Breast epithelium (tissue), 4 donors: Measurements from ENCODE around the gene C6orf120. TPM values are rescaled to one million over a fixed set of nuclear protein-coding genes. Genes with fewer than 3 reads are reported as not detected.

Source experiments
- DNase-seq, 2 donors: peaks; one replicate each; pipeline ENCODE4 v3.0.0-alpha.2; 2019; ENCODE audit warnings: low spot score in 2 of 2
- H3K27ac ChIP-seq, 2 donors: fragments of 200-600 bp; sonication (generic) in 1 of 2; one replicate each; pipeline ENCODE4 v1.5.1; 2016 to 2019; ENCODE audit warnings: mild to moderate bottlenecking in 1 of 2
- H3K27me3 ChIP-seq, 2 donors: fragments of 200-600 bp; sonication (generic) in 1 of 2; one replicate each; pipeline versions ENCODE4 v1.5.1 to v1.6.0; 2017 to 2019; ENCODE audit warnings: control low read depth in 1 of 2, mild to moderate bottlenecking in 1 of 2
- H3K36me3 ChIP-seq: fragments of 200-600 bp; one replicate; pipeline ENCODE4 v1.5.1; 2019
- H3K4me1 ChIP-seq, 2 donors: fragments of 200-600 bp; sonication (generic); one replicate each; pipeline ENCODE4 v1.5.1; 2016 to 2019; ENCODE audit warnings: control low read depth in 1 of 2
- H3K4me3 ChIP-seq, 3 donors: fragments of 200-600 bp; sonication (generic); 1 replicate in 2 of 3; 2 replicates in 1 of 3; pipeline ENCODE4 v1.5.1; 2016 to 2019; ENCODE audit warnings: mild to moderate bottlenecking in 3 of 3, moderate library complexity in 2 of 3
- H3K9me3 ChIP-seq, 2 donors: fragments of 200-600 bp; sonication (generic) in 1 of 2; one replicate each; pipeline ENCODE4 v1.5.1; 2016 to 2019; ENCODE audit warnings: control low read depth in 1 of 2
- CTCF ChIP-seq, 3 donors: fragments of 450-650 bp; IDR thresholded peaks; one replicate each; pipeline ENCODE4 v1.5.1; 2016 to 2017; ENCODE audit warnings: antibody characterized with exemption in 3 of 3, mild to moderate bottlenecking in 3 of 3, moderate library complexity in 3 of 3
- POLR2A ChIP-seq: fragments of 450-650 bp; IDR thresholded peaks from one replicate; pipeline ENCODE4 v1.6.1; 2016; ENCODE audit warnings: antibody characterized with exemption, mild to moderate bottlenecking, moderate library complexity
- POLR2AphosphoS5 ChIP-seq, 3 donors: sonication (generic); formaldehyde crosslinking; IDR thresholded peaks; one replicate each; pipeline ENCODE4 v1.6.1; 2017; ENCODE audit warnings: antibody characterized with exemption in 3 of 3
- intact Hi-C: fragments of 100-400 bp; cut with DNase I; formaldehyde crosslinking; loops from one replicate; pipeline ENCODE4 v1.15.1; 2023; ENCODE audit warnings: low total_unique reads
- total RNA-seq, 3 donors: library from RNA; depleted of rRNA; stranded (reverse); fragments of >200 nt; gene quantifications; one replicate each; pipeline ENCODE4 v1.1.0, GENCODE V29; 2016

The C6orf120 gene
- total RNA-seq, 3 donors from 2014 or later = 29.5 to 49.0 (median 33.4) TPM

GRCh38 chr6:169725125-169726048, 23.5 kb downstream of the C6orf120 start:
- intact Hi-C loops = no loop called here
- Histone ChIP-seq H3K9me3 (no peaks in the 10 kb centered on the region), H3K4me1 (peaks cover 0 to 9% of the 10 kb centered on the region in 2 donors), H3K27me3 (no peaks in the 10 kb centered on the region), H3K27ac (peak overlapping the region; percentile 92 to 100), H3K4me3 (peak overlapping the region; percentile 72 to 91 (median 77)), H3K36me3 (no peaks in the 10 kb centered on the region)
- no peak for TF ChIP-seq CTCF (IDR thresholded peaks at IDR 0.05)
- TF ChIP-seq POLR2A = no peak
- peak in 1 of 3 donors; percentile 5 for TF ChIP-seq POLR2AphosphoS5 (IDR thresholded peaks at IDR 0.05)
- DNase-seq = peak in 1 of 2 donors; percentile 25

GRCh38 chr6:169726049-169726400, 24.1 kb downstream of the C6orf120 start:
- DNase-seq = no peak
- intact Hi-C loops = no loop called here

GRCh38 chr6:169726963-169727362, 25.0 kb downstream of the C6orf120 start:
- Histone ChIP-seq H3K4me1 (peaks cover 0 to 3% of the 10 kb centered on the region in 2 donors), H3K27me3 (no peaks in the 10 kb centered on the region), H3K27ac (no peak overlapping the region), H3K9me3 (no peaks in the 10 kb centered on the region), H3K36me3 (no peaks in the 10 kb centered on the region), H3K4me3 (no peak overlapping the region)
- intact Hi-C loops = no loop called here
- DNase-seq = no peak
- TF ChIP-seq POLR2AphosphoS5 (IDR thresholded peaks at IDR 0.05) (no peak), CTCF (IDR thresholded peaks at IDR 0.05) (no peak), POLR2A (no peak)

More at GRCh38 chr6:169726049-169726400, 24.1 kb downstream of the C6orf120 start:
- no peak overlapping the region for H3K4me3 ChIP-seq
- no peaks in the 10 kb centered on the region for H3K36me3 ChIP-seq
- no peaks in the 10 kb centered on the region for H3K27me3 ChIP-seq
- TF ChIP-seq POLR2A (no peak), POLR2AphosphoS5 (IDR thresholded peaks at IDR 0.05) (no peak), CTCF (IDR thresholded peaks at IDR 0.05) (no peak)
- no peaks in the 10 kb centered on the region for H3K9me3 ChIP-seq
- peaks cover 0 to 9% of the 10 kb centered on the region in 2 donors for H3K4me1 ChIP-seq
- no peak overlapping the region for H3K27ac ChIP-seq

- Histone ChIP-seq H3K4me3 (no peak overlapping the region), H3K27ac (no peak overlapping the region), H3K27me3 (no peaks in the 10 kb centered on the region), H3K36me3 (no peaks in the 10 kb centered on the region), H3K4me1 (no peaks in the 10 kb centered on the region), H3K9me3 (no peaks in the 10 kb centered on the region)
- DNase-seq = no peak
- TF ChIP-seq POLR2A (no peak), POLR2AphosphoS5 (IDR thresholded peaks at IDR 0.05) (no peak), CTCF (IDR thresholded peaks at IDR 0.05) (no peak)
- intact Hi-C loops = no loop called here
Measured at GRCh38 chr6:169729961-169730360, 28.0 kb downstream of the C6orf120 start.
